GM23338 (cell line): Measurements from ENCODE around the gene SDHAF4.

ENCODE experiments used
- CREB1 ChIP-seq: fragments of 250-450 bp; sonication (Bioruptor Pico); IDR thresholded peaks from 2 replicates; pipeline ENCODE4 v1.5.0; 2020; ENCODE audit warnings: low read depth, mild to moderate bottlenecking, moderate library complexity
- ETS1 ChIP-seq: IDR thresholded peaks from 2 replicates; pipeline ENCODE4 v1.6.1; 2016; ENCODE audit warnings: antibody characterized with exemption
- EZH2 ChIP-seq: fragments of 200-600 bp; sonication (generic); IDR thresholded peaks from one replicate; pipeline ENCODE4 v1.8.0; 2017; ENCODE audit warnings: antibody characterized with exemption, mild to moderate bottlenecking, low read depth; ENCODE audit not compliant: unreplicated experiment
- EZH2phosphoT487 ChIP-seq: fragments of 200-600 bp; sonication (generic); IDR thresholded peaks from one replicate; pipeline ENCODE4 v1.8.1; 2018; ENCODE audit warnings: antibody characterized with exemption; ENCODE audit not compliant: unreplicated experiment
- JUNB ChIP-seq: IDR thresholded peaks from one replicate; pipeline ENCODE4 v1.6.1; 2016; ENCODE audit warnings: antibody characterized with exemption; ENCODE audit not compliant: unreplicated experiment
- NANOG ChIP-seq: IDR thresholded peaks from 2 replicates; pipeline ENCODE4 v1.6.1; 2016; ENCODE audit warnings: antibody characterized with exemption, borderline replicate concordance
- POLR2AphosphoS5 ChIP-seq: IDR thresholded peaks from 2 replicates; pipeline ENCODE4 v1.6.1; 2016; ENCODE audit warnings: antibody characterized with exemption, low read depth
- REST ChIP-seq: IDR thresholded peaks from one replicate; pipeline ENCODE4 v1.6.1; 2018; ENCODE audit warnings: antibody characterized with exemption; ENCODE audit not compliant: unreplicated experiment
- STAT1 ChIP-seq: IDR thresholded peaks from one replicate; pipeline ENCODE4 v1.6.1; 2016; ENCODE audit warnings: antibody characterized with exemption; ENCODE audit not compliant: unreplicated experiment
- ZNF331 ChIP-seq: fragments of 250-450 bp; sonication (Bioruptor Pico); IDR thresholded peaks from 2 replicates; pipeline ENCODE4 v1.5.0; 2020; ENCODE audit warnings: low read depth, mild to moderate bottlenecking, moderate library complexity
- TF ChIP-seq, protein P1 (sequence below), 2 experiments: fragments of 200-600 bp in 1 of 2; sonication (generic) in 1 of 2; conservative IDR thresholded peaks; 2 replicates each; pipeline versions ENCODE4 v1.5.1 to v1.6.1; 2016 to 2017; ENCODE audit warnings: antibody characterized with exemption in 2 of 2, low read depth in 2 of 2, mild to moderate bottlenecking in 2 of 2, moderate library complexity in 1 of 2

- TF ChIP-seq, protein P1, sequence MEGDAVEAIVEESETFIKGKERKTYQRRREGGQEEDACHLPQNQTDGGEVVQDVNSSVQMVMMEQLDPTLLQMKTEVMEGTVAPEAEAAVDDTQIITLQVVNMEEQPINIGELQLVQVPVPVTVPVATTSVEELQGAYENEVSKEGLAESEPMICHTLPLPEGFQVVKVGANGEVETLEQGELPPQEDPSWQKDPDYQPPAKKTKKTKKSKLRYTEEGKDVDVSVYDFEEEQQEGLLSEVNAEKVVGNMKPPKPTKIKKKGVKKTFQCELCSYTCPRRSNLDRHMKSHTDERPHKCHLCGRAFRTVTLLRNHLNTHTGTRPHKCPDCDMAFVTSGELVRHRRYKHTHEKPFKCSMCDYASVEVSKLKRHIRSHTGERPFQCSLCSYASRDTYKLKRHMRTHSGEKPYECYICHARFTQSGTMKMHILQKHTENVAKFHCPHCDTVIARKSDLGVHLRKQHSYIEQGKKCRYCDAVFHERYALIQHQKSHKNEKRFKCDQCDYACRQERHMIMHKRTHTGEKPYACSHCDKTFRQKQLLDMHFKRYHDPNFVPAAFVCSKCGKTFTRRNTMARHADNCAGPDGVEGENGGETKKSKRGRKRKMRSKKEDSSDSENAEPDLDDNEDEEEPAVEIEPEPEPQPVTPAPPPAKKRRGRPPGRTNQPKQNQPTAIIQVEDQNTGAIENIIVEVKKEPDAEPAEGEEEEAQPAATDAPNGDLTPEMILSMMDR (conservative IDR thresholded peaks at IDR 0.05; ENCODE audit: low read depth in 2 of 2), result no peak
- no peak for TF ChIP-seq POLR2AphosphoS5
- no peak for TF ChIP-seq EZH2phosphoT487
- no peak for TF ChIP-seq EZH2
- TF ChIP-seq CREB1 (CRISPR knock-in tag), result no peak
- TF ChIP-seq NANOG, result no peak
- no peak for TF ChIP-seq JUNB
- TF ChIP-seq REST, result no peak
- no peak for TF ChIP-seq ETS1
- no peak for TF ChIP-seq ZNF331 (CRISPR knock-in tag)
- no peak for TF ChIP-seq STAT1
Observed at GRCh38 chr6:70629929-70630328, 63.2 kb downstream of the SDHAF4 start.
